RWPE1 (cell line): Measurements from ENCODE around the gene ASGR2.

Source experiments
- CTCF ChIA-PET: fragments of 350-600 bp; sonication (Branson Sonifier 250); formaldehyde crosslinking; extraction: SDS; loops from one replicate; lab custom pipeline; 2021; lab: Yijun Ruan, JAX
- POLR2A ChIA-PET: fragments of 400-600 bp; formaldehyde crosslinking; extraction: SDS; loops from one replicate; lab custom pipeline; 2020; ENCODE audit warnings: antibody characterized with exemption; ENCODE audit not compliant: low non-redundant PET; lab: Yijun Ruan, JAX
- DNase-seq: peaks from one replicate; pipeline ENCODE4 v3.0.0; 2012; ENCODE audit warnings: low spot score
- H3K27ac ChIP-seq: fragments of 450-650 bp; 2 replicates; pipeline ENCODE4 v1.5.1; 2017
- CTCF ChIP-seq: fragments of 450-650 bp; conservative IDR thresholded peaks from 2 replicates; pipeline ENCODE4 v1.5.1; 2017; ENCODE audit warnings: low read depth, mild to moderate bottlenecking

ASGR2 gene

GRCh38 chr17:7083592-7083991, 31.0 kb downstream of the ASGR2 start:
- no peak for TF ChIP-seq CTCF
- CTCF ChIA-PET = no interaction called here
- no peak overlapping the region for H3K27ac ChIP-seq
- POLR2A ChIA-PET = no interaction called here
- no peak for DNase-seq

GRCh38 chr17:7081341-7082062, 33.1 kb downstream of the ASGR2 start:
- ChIA-PET CTCF (interaction anchor here (0.6 kb wide), 1 partner anchor 179 kb away, joined by 5 read pairs; no protein-coding TSS in a partner anchor), POLR2A (no interaction called here)
- H3K27ac ChIP-seq = no peak overlapping the region
- DNase-seq = no peak
- TF ChIP-seq CTCF = no peak

- POLR2A ChIA-PET = no interaction called here
- CTCF ChIA-PET = no interaction called here
- DNase-seq = no peak
- no peak for TF ChIP-seq CTCF
- H3K27ac ChIP-seq = no peak overlapping the region
Measured at GRCh38 chr17:7080456-7081041, 34.1 kb downstream of the ASGR2 start.

- DNase-seq = no peak
- H3K27ac ChIP-seq = no peak within 1 kb of the TSS
- POLR2A ChIA-PET = no interaction called here
- CTCF ChIA-PET = no interaction called here
- no peak for TF ChIP-seq CTCF
Measured at GRCh38 chr17:7079581-7080455, 34.8 kb downstream of the ASGR2 start, which contains the start of gene CLEC10A. Gene CLEC10A, minus strand, starts transcription at chr17:7080251. Its CDS starts 1,439 bp downstream, at chr17:7078812.

- CTCF ChIA-PET = no interaction called here
- H3K27ac ChIP-seq = no peak overlapping the region
- no peak for DNase-seq
- no peak for TF ChIP-seq CTCF
- POLR2A ChIA-PET = no interaction called here
Measured at GRCh38 chr17:7078711-7079110, 35.9 kb downstream of the ASGR2 start.

GRCh38 chr17:7077911-7078546, 36.6 kb downstream of the ASGR2 start:
- CTCF ChIA-PET = interaction anchor here (0.5 kb wide), 1 partner anchor 1870 kb away, joined by 3 read pairs; no protein-coding TSS in a partner anchor

More at GRCh38 chr17:7077911-7078546, 36.6 kb downstream of the ASGR2 start:
- no peak for TF ChIP-seq CTCF
- POLR2A ChIA-PET = no interaction called here
- H3K27ac ChIP-seq = no peak overlapping the region
- no peak for DNase-seq
